ENCODE results near the gene PIAS1.

Gene PIAS1

DNA sequence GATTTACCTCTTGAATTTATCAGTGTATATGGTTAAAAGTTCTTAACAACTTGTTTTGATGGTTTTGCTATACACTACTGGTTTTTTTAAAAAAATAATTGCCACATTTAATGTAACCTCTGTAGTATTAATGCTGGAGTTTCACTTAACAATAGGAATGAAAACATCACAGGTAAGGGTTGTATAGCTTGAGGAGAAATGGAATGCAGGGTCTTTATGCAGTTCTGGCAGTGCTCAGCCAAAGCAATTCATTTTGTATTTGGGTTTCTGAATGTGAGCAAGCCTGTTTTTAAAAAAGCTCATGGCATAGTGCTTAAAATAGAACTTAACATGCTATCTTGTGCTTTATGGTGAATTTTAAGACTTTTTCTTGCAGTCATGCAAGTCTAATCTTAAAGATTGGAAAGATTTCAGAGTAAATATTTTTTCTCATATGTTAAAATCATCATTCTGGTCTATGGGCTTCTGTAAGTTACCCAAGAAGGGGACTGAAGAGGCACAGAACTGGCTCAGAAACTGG, 8.9 kb downstream of the PIAS1 start:
- no peak for DNase-seq (ENCODE audit: low read depth)

DNA sequence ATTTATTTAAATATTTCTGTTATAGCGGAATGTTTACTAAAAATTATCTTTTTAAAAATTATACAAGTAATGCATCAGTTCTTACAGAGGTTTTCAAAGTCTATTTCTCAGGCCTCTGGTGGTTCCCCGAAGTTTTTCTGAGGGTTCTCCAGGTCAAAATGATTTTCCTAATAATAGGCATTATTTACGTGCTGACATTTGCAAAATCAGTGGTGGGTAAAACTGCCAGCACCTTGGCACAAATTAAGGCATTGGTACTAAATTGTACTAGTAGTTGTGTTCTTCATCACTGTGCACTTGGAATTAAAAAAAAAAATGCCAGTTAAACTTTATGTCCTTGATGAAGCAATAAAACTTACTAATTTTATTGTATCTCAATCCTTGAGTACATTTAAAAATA, 9.5 kb downstream of the PIAS1 start:
- no peak for DNase-seq (ENCODE audit: low read depth)

DNA sequence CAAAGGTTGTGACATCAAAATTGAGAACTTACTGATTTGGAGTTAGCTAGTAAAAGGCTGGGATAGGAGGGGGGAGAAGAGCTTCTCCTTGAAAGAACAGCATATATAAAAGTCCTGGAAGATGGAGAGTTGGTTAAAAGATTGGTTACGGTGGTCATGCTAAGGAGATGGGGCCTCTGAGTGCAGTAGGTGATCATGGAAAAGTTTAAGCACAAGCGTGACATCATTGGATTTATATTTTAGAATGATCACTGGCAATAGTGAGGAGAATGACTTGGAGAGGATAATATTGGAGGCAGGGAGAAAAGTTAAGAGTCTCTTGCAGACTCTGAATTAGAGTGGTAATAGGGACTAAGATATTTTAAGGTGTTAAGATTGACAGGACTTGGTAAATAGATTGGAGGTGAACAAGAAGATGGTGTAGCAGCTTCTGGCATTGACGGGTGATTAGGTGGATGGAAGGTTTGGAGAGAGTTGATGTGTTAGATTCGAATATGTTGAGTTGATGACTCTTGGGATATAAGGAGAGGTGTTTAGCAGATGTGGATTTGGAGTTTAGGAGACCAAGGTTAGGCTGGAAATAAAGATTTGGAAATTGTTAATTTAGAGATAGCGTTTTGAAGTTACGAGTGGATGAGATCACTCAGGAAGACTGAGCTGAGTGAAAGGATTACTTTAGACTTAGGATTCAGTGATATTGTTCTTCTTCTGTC, 19.6 kb downstream of the PIAS1 start:
- no peak for DNase-seq (ENCODE audit: low read depth)

DNA sequence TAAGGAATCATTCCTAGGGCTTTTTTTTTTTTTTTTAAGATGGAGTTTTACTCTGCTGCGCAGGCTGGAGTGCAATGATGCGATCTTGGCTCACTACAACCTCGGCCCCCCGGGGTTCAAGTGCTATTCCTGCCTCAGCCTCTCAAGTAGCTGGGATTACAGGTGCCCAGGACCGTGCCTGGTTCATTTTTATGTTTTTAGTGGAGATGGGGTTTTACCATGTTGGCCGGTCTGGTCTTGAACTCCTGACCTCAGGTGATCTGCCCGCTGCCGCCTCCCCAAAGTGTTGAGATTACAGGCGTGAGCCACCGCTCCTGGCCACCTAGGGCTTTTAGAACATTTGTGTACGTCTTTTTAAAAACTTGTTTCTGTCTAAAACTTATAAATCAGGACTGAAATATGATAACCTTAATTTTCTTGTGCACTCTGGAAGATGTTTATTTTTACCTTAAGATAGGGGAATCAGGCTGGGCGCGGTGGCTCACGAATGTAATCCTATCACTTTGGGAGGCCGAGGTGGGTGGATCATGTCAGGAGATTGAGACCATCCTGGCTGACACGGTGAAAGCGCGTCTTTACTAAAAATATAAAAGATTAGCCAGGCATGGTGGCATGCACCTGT, 21.8 kb downstream of the PIAS1 start:
- DNase-seq (ENCODE audit: low read depth), result no peak

DNA sequence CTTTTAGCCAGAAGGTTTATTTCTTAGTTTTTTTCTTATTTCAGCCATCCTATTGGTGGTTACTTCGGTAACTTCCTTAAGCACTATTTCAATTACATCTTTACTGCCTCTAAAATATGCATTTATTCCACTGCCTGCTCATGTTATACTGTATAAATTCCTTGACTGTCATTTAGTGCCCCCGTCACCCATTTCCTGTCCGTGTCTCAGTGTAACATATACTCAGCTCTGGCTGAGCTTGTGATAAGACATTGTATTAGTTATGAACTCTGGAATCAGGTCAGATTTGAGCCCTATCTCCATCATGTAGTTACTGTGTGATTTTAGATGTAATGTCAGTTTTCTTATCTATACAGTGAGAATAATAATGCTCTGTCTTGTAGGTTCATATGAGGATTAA, 24.2 kb downstream of the PIAS1 start:
- no peak for DNase-seq (ENCODE audit: low read depth)

DNA sequence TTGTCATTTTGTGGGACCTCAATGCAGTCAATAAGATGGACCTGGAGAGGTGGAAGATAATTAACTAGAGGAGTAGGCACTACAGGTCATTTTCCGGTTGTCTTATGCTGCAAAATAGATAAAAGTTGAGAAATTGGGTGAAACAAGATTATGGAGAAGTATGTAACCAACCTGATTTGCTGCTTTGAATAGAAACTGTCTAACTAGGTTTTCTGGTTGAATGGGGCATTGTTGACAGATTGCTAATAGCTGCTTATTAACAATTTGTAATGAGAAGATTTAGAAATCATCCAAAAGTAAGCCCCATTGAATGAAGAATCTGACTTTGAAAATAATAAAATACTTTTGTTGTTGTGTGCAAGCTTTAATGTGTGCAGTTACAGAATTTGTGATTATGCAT, 26.2 kb downstream of the PIAS1 start:
- DNase-seq (ENCODE audit: low read depth), result no peak

DNA sequence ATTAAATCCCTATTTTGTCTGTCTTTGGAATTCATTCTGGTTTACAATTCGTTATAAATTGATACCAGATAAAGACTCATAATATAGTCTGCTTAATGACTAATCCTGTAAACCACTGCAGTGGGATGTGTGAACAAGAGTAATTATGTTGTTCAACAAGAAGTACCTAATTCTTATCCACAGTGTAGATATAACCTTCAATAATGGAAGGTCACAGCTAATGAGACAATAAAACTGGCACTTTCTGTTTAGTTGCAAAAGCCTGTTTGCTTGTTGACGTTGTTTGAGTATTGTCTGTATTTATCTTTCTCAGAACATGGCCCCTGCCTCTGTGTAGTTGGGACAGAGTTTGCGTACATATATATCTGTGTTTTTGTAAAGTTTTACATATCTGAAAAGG, 26.7 kb downstream of the PIAS1 start:
- DNase-seq (ENCODE audit: low read depth), result no peak

DNA sequence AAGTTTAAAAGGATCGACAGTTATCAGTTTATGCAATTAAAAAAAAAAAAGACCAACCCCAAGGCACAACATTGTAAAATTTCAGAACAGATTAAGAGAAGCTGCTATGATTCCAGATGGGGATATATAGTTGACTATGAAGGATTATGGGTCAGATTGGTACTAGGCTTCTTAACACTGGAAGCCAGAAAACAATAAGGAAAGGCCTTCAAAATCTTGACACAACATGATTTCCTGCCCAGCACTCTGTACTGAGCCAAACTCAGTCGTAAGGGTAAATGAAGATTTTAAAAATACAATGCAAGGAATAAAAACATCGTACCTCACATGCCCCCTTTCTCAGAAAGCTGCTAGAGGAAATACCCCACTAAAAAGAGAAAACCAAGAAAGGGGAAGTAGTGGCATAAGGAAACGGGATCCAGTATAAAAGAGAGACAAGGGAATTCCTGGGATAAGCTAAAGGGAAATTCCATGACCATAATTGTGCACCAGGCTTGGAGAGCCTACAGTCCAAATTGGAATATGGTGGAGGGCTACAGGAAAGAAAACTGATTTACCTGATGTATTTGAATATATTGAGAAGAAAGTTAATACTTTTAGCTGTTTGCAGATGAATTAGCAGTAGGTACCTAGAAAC, 27.9 kb downstream of the PIAS1 start:
- no peak for DNase-seq (ENCODE audit: low read depth)

DNA sequence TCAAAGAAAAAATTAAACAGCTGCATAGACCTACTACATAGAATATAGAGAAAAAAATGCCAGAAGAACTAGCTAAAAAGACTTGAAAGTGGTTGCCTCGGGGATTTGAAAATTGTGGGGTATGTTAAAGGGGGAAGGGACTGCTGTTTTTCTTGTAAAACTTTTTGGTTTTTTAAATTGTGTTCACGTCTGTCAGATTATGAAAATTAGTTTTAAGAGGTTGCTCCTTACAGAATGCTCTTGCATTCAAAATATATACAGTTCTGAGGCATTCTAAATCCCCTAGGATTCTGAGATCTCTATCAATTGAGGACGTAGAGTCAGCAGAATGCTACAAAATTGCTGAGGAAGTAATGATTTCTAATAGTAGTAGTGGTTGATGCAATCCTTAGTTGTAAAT, 28.6 kb downstream of the PIAS1 start:
- no peak for DNase-seq (ENCODE audit: low read depth)

DNA sequence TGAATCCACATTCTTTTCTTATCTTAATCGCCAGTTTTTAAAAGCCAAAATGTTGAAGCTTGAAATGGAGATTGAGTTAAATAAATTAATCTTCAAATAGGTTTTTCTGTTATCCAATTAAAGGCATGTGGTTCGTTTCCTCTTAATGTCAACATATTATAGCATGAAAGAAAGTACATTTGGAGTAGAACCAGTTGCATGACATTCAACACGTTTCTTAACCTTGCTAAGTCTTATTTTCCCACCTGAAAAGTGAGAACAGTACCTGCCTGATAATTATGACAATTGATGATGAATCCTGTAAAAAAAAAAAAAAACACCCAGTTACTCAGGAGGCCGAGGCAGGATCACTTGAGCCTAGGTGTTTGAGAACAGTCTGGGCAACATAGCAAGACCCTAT, 29.3 kb downstream of the PIAS1 start:
- no peak for DNase-seq (ENCODE audit: low read depth)

DNA sequence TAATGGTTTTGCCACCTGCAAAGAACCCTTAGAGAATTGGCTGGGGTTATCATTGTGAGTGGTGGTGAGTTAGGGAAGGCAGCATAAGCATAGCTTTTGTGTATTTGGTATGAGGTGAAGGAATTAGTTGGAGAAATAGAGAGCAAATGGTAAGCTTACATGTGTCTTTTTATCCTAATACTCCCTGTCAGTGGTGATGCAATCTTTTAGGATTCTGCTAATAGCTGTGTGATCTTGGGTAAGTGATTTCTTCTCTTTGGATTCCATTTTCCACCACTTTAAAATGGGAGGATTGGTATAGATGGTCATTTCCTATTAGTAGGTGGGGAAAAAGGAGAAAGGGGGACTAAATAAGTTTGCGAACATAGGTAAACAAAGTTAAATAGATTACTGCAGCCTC, 30.9 kb downstream of the PIAS1 start:
- DNase-seq (ENCODE audit: low read depth), result no peak

DNA sequence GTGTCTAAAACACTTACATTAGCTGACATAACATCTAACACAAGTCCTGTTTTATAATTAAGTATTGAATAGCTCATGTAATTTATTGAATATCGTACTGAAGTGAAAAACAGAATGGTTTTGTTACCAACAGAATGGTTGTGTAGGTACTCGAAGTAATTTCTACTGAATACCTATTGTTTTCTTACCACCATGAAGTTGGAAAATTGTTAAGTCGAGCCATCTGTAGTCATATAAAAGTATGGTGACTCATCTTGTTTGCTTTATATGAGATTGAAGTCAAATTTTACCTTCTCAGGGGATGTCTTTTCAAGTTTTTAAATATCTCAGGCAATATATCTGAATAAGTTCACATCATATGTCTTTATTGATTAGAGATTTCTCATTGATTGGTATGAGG, 37.6 kb downstream of the PIAS1 start:
- no peak for DNase-seq (ENCODE audit: low read depth)

DNA sequence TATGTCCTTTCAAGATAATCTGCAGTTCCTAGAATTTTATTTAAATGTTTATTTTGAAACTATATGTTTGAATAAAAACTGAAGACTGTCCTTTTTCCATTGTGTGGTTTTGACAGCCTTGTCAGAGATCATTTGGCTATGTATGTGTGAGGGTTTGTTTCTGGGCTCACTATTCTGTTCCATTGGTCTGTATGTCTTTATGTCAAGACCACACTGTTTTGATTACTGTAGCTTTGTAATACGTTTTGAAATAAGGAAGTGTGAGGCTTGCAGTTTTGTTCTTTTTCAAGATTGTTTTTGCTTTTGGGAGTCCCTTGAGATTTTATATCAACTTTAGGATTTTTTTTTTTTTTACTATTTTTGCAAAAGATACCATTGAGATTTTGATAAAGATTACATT, 42.0 kb downstream of the PIAS1 start:
- DNase-seq (ENCODE audit: low read depth), result no peak

DNA sequence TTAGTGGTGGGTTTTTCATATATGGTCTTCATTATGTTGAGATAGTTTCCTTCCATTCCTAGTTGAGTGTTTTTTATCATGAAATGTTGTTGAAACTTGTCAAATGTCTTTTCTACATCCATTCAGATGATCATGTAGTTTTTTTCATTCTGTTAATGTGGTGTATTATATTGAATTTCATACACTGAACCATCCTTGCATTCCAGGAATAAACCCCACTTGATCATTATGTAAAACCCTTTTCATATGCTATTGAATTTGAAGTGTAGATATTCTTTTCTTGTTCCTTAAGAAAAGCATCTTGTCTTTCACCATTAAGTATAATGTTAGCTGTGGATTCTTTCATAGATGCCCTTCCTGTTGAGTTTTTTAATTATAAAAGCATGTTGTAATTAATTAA, 42.9 kb downstream of the PIAS1 start:
- no peak for DNase-seq (ENCODE audit: low read depth)

DNA sequence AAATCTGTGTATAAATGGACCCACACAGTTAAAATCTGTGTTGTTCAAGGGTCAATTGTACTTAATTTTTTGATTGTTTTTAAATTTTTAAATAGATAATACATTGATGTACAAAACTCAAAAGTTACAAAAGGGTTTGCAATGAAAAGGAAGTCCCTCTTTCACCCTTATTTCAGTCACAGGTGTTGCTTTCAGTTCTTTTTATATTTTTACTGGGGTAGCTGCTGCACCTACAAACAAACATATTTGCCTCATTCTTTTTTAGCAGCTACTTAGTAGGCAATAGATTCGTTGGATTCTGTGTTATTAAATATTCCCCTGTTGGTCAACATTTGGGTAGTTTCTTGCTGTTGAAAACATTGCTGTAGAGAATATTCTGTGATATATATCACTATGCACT, 44.4 kb downstream of the PIAS1 start:
- DNase-seq (ENCODE audit: low read depth), result no peak

DNA sequence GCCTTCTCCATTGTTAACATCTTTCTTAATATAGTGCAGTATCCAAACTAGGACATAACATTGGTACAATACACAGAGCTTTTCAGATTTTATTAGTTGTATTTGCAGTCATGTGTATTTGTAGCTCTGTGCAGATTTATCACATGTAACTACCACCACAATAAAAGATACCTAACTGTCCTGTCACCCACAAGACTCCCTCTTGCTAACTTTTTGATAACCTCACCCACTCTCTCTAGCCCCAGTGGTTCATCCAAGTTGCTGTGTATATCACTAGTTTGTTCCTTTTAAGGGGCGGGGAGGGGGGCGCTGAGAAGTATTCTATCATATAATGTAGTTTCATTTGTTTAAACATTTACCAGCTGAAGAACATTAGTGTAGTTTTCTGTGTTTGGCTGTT, 46.1 kb downstream of the PIAS1 start:
- DNase-seq (ENCODE audit: low read depth), result no peak

DNA sequence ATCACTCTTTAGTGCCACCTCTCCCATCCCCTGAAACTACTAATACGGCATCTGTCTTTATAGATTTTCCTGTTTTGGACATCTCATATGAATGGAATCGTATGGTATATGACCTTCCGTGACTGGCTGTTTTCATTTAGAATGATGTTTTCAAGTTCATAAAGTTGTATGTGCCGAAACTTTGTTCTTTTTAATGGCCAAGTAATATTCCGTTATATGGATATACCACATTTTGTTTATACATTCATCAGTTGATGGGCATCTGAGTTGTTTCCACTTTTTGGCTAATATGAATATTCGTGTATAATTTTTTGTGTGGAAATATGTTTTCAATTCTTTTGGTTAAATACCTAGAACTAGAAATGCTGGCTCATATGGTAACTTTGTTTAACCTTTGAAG, 49.5 kb downstream of the PIAS1 start:
- DNase-seq (ENCODE audit: low read depth), result no peak

DNA sequence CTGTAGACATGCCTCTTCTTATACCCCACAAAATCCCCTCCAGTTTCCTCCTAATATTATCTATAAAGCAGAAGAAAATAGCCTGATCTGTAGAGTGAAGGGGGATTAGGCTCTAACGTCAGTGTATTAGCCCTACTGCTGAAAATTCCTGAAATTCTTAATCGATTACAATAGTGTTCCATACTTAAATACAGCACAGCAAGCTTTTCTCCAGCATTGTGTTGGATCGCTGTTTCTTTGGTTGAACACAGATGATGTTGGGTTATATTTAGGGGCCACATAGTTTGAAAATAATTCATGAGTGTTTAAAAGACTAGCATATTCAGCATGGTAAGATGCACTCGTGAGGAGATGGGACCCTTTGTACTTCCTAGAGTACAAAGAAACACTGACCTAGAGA, 52.5 kb downstream of the PIAS1 start:
- DNase-seq (ENCODE audit: low read depth), result no peak

DNA sequence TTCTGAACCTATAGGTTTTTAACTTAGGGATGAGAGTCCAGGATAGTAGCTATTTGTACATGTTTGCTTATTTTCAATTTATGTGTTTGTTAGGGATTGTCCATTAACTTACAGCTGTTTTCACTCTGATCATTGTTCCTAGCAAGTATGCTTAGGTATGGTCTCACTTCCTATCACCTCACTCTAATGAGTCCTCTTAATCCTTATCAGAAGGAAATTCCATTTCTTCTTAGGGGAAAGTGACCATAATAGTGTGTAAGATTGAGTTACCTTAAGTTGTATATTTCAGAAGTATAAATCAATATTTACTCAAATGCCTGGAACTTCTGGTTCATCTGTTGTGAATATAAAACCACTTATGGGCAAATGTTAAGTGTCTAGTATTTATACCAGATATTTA, 53.0 kb downstream of the PIAS1 start:
- DNase-seq (ENCODE audit: low read depth), result no peak

DNA sequence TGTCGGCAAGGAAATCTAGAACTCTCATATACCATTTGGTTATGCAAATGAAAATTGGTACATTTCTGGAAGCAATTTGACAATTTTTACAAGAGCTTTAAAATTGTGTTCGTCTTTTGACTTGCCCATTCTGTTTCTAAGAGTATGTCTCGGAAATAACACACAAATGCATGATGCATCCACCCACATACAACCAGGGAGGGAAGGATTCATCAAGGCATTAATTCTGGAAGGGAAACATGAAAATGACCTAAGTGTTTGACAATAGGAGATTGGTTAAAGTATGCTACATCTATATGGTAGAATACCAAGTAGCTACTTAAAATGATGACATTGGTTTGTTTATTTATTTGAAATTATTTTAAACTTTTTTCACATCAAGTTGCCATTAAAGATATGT, 58.6 kb downstream of the PIAS1 start:
- DNase-seq (ENCODE audit: low read depth), result no peak

DNA sequence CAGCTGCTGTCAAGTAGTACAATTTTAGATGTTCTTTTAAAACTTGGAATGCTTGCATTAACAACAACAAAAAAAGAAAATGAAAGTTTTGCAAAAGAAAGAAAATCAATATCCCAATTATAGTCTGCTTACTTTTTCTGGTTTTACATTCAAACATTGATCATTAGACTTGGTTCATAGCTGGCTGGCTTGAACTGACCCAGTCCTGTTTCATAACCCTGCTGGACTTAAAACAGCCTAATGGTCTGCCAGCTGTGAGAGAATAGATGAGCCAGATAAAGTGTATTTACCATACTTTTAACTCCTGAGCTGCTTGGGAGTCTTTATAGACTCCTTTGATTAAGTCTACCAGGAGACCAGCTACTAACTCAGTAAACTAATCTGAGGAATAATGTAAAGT, 59.2 kb downstream of the PIAS1 start:
- DNase-seq (ENCODE audit: low read depth), result no peak

DNA sequence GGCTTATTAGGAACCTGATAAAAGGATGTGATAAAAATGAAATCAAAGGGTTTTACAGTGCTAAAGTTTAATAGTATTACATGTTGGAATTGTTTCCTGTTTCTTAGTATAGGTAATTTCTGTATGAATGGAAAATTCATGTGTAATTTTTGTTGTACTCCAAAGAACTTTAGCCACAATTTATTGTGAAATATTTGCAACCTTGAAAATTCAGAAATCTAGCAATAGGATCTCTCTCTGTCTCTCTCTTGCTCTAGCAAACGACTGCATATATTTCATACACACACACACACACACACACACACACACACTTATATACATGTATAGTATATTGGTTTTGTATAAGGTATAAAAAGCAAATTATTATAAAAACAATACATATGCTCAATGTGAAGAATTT, 59.6 kb downstream of the PIAS1 start:
- no peak for DNase-seq (ENCODE audit: low read depth)

DNA sequence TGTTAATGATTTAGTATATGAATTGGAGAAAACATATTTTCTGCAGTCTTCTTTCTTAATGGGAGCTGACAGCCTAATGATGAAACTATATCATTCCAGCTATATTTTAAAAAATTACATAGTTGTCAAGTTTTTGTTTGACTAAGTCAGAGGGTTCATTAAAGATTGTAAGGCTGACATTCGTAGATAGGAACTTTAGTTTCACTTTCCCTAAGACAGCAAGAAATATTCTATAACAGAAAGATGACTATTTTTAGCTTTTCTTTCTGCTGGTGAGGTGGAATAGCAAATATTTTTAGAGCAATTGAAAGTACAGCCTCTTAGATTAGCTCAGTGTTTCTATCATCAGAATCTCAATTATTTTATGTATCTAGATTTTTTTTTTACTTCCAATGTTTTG, 60.2 kb downstream of the PIAS1 start:
- no peak for DNase-seq (ENCODE audit: low read depth)

DNA sequence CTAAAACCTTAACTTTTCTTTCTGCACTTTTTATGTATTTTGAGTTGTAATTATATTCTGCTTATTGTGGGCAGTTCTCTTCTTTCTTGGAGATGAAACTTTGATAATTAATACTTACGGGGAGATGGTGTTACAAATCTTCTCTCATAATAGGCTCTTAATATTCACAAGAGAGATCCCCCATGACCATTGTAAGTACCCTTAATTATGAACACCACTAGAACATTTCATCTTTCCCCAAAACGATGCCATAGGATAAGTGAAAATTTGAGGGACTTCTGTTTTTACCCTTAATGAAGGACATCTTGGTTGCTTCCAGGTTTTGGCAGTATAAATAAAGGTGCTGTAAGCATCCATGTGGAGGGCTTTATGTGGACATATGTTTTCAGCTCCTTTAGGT, 60.7 kb downstream of the PIAS1 start:
- no peak for DNase-seq (ENCODE audit: low read depth)
